GM12872 (cell line): Measurements from ENCODE around the gene ALOX5AP.

Experiments
- TF ChIP-seq, protein P1 (sequence below): IDR thresholded peaks from 3 replicates; pipeline ENCODE4 v1.5.1; 2011; ENCODE audit warnings: low read depth, mild to moderate bottlenecking, low read length, moderate library complexity; ENCODE audit not compliant: insufficient read depth

The ALOX5AP gene

DNA sequence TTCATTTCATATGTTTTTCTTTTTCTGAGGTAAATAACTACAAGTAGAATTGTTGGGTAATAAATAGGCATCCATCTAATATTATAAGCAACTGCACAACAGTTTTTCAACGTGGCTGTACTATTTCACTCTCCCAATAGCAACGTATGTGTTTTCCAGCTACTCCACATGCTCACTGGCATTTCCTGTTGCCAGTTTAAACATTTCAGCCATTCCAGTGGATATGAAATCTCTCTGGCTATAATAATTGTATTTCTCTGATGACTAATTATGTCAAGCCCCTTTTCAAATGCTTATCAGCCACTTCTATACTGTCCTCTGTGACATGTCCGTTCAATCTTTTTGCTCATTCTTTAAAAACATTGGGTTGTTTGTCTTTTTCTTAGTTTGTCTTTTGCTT is 26.8 kb upstream of the ALOX5AP start:
- TF ChIP-seq, protein P1, sequence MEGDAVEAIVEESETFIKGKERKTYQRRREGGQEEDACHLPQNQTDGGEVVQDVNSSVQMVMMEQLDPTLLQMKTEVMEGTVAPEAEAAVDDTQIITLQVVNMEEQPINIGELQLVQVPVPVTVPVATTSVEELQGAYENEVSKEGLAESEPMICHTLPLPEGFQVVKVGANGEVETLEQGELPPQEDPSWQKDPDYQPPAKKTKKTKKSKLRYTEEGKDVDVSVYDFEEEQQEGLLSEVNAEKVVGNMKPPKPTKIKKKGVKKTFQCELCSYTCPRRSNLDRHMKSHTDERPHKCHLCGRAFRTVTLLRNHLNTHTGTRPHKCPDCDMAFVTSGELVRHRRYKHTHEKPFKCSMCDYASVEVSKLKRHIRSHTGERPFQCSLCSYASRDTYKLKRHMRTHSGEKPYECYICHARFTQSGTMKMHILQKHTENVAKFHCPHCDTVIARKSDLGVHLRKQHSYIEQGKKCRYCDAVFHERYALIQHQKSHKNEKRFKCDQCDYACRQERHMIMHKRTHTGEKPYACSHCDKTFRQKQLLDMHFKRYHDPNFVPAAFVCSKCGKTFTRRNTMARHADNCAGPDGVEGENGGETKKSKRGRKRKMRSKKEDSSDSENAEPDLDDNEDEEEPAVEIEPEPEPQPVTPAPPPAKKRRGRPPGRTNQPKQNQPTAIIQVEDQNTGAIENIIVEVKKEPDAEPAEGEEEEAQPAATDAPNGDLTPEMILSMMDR = no peak

DNA sequence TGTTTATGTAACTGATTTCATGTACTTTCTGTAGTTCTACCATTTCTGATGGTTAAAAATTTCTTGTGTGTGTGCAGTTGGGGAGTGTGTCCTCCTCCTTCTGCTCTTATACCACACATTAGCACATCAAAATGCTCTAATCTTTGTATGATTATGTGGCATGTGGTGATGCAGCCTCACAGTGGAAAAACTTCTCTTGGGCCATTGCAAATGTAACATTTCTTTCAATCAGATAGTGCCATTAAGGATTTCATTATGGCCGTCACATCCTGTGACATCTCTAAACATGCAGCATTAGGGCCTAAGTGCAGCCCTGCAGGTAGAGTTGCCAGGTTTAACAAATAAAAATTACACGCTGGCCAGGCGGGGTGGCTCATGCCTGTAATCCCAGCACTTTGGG is 24.9 kb upstream of the ALOX5AP start:
- TF ChIP-seq, protein P1 = no peak

DNA sequence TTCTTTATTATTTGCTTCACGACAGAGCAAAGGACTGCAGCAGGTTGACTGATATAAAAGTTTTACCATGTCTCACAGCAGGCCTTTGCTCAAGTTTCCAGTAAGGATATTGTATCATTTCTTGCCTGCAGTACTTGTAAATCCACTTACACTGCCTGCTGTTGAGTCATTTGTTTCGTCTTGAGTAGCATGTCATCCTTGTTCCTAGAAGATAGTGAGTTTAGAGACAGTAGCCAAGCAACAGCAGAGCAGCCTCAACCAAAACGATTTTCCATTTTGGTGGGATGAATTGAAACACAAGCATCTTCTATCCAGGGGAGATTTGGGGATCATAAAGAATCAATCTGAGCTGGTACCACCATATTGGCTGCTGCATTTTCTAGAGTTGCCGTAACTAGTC is 24.0 kb upstream of the ALOX5AP start:
- TF ChIP-seq, protein P1 = no peak

DNA sequence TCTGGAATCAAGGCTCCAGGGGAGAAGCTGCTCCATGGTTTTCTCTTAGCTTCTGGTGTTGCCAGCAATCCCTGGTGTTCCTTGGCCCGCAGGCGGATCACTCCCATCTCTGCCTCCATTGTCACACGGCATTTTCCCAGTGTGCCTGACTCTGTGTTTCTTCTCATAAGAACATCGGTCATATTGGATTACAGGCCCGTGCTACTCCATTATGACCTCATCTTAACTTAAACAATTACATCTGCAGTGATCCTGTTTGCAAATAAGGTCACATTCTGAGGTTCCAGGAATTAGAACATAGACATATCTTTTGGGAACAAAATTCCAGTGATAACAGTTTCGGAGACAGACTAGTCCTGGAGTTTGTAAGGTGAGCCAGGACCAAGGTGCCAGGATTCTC is 23.5 kb upstream of the ALOX5AP start:
- TF ChIP-seq, protein P1 = no peak

DNA sequence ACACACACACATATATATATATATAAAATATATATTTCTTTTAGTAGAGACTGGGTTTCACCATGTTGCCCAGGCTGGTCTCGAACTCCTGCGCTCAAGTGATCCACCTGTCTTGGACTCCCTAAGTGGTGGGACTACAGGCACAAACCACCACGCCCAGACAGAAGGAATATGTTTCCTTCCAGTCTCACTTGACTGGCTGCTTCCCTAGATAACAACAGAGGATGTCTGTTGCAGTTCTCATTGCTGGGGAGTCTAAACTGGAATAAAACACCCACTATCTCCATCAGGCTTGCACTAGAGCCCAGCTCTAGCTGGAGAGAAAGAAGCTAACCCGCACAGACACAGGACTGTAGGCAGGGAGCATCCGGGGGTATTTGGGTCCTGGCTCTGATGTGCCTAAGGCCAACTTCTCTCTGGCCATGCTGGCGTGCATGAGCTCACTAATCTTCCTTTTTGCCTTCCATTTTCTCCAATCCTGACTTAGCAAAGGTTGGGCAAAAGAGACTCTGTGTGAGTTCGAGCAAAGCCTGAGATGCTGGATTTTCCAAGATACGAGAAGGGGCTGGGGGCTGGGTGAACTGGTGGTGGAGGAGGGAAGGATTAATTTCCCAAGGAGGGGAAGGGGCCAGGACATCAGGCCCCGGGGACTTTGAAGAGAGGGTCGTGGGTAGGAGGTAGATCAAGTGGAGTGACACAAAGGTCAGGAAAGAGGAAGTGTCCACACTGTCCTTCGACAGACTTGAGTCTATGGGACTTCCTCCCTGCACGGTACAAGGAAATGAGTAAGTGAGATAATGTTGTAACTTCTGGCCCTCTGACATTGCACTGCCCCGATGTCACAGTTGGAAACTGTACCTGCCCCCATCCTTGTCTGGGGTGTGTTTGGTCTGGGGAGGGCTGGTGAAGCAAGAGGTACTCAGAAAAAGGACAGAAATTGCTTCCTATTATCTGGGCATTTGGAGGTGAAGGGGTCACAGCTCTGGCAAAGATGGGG is 22.5 kb upstream of the ALOX5AP start:
- TF ChIP-seq, protein P1 = no peak

DNA sequence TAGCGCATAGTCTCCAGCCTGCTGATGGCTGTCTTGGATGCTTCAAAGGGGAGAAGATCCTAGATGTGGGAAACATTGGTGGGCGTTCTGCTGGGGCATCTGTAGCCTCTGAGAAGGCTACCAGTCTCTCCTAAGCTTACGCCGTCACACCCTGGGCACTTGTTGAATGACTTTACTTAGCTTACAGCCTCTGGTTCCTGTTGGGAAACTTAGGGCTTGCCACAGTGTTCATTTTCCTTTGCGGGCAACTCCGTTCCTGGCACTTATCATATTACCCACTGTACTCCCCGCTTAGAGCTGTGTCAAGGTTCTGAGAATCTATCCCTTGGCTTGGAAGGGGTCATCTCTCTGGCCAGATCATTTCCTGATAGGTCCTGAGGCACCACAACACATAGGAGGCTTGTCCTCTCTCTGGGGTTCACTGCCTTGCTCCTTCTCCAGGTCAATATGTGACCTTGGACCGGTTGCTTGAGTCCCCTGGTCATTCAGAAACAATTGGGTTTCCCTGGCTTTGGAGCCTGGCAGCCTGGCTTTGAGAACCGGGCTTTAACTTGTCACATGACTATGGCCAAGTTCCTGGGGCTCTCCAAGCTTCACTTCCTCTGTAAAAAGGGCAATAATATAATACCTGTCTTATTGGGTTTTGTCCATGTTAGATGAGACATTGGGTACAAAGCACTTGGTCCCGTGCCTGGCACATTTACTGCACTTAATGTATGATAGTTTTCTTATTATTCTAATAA is 20.5 kb upstream of the ALOX5AP start:
- TF ChIP-seq, protein P1 = no peak

DNA sequence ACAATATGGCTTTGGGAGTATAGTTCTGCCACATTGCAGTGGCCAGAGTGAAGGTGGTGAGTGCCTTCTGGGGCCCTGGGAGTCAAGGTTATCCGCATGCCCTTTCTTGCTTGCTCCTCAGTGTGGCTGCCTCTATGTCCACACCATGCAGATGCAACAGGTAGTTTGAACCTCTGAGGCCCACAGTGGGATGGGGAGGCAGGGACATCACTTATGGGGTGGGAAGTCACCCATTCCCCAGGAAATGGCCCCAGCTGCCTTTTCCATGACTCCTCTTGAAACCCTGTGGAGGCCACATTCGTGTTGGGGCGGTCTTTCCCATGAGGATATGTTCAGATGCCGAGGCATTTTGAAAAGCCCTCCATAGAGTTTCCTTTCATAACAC is 20.0 kb upstream of the ALOX5AP start:
- TF ChIP-seq, protein P1 = no peak
